ENCODE measurements around the gene PTPRU.

Gene PTPRU

GRCh38 chr1:29332204-29332603 lies 95.9 kb downstream of the PTPRU start:
- Histone ChIP-seq H3K27ac (no peak overlapping the region), H3K4me1 (no peaks in the 10 kb centered on the region), H3K9ac (no peak overlapping the region), H3K36me3 (ENCODE audit: control insufficient read depth, insufficient read depth, low read length) (no peaks in the 10 kb centered on the region), H2AFZ (no peak overlapping the region), H3K27me3 (ENCODE audit: control insufficient read depth, insufficient read depth, low read length) (no peaks in the 10 kb centered on the region), H3K79me2 (no peaks in the 10 kb centered on the region), H3K9me3 (ENCODE audit: control insufficient read depth, low read length) (no peaks in the 10 kb centered on the region), H3K4me3 (ENCODE audit: low read depth, low read length) (no peak overlapping the region), H3K4me2 (ENCODE audit: low read length) (no peak overlapping the region)
- TF ChIP-seq CTCF (IDR thresholded peaks at IDR 0.05) = no peak

GRCh38 chr1:29333008-29333407 lies 96.7 kb downstream of the PTPRU start:
- Histone ChIP-seq H3K27me3 (ENCODE audit: control insufficient read depth, insufficient read depth, low read length) (no peaks in the 10 kb centered on the region), H3K4me3 (ENCODE audit: low read depth, low read length) (no peak overlapping the region), H3K9ac (no peak overlapping the region), H3K36me3 (ENCODE audit: control insufficient read depth, insufficient read depth, low read length) (no peaks in the 10 kb centered on the region), H3K4me1 (no peaks in the 10 kb centered on the region), H3K27ac (no peak overlapping the region), H3K79me2 (no peaks in the 10 kb centered on the region), H2AFZ (no peak overlapping the region), H3K4me2 (ENCODE audit: low read length) (no peak overlapping the region), H3K9me3 (ENCODE audit: control insufficient read depth, low read length) (no peaks in the 10 kb centered on the region)
- no peak for TF ChIP-seq CTCF (IDR thresholded peaks at IDR 0.05)

- no peak for TF ChIP-seq CTCF (IDR thresholded peaks at IDR 0.05)
- H3K36me3 ChIP-seq (ENCODE audit: control insufficient read depth, insufficient read depth, low read length) = no peaks in the 10 kb centered on the region
- no peaks in the 10 kb centered on the region for H3K79me2 ChIP-seq
- H3K9ac ChIP-seq = no peak overlapping the region
- no peaks in the 10 kb centered on the region for H3K27me3 ChIP-seq (ENCODE audit: control insufficient read depth, insufficient read depth, low read length)
- no peak overlapping the region for H3K27ac ChIP-seq
- no peak overlapping the region for H3K4me2 ChIP-seq (ENCODE audit: low read length)
- no peaks in the 10 kb centered on the region for H3K9me3 ChIP-seq (ENCODE audit: control insufficient read depth, low read length)
- H3K4me1 ChIP-seq = no peaks in the 10 kb centered on the region
- no peak overlapping the region for H3K4me3 ChIP-seq (ENCODE audit: low read depth, low read length)
- H2AFZ ChIP-seq = no peak overlapping the region
These were observed 99.3 kb downstream of the PTPRU start for GRCh38 chr1:29335573-29335972.

- no peaks in the 10 kb centered on the region for H3K9me3 ChIP-seq (ENCODE audit: control insufficient read depth, low read length)
- no peak overlapping the region for H3K4me2 ChIP-seq (ENCODE audit: low read length)
- no peaks in the 10 kb centered on the region for H3K4me1 ChIP-seq
- no peak overlapping the region for H3K27ac ChIP-seq
- no peak overlapping the region for H3K4me3 ChIP-seq (ENCODE audit: low read depth, low read length)
- no peaks in the 10 kb centered on the region for H3K27me3 ChIP-seq (ENCODE audit: control insufficient read depth, insufficient read depth, low read length)
- H3K9ac ChIP-seq = no peak overlapping the region
- H2AFZ ChIP-seq = no peak overlapping the region
- H3K36me3 ChIP-seq (ENCODE audit: control insufficient read depth, insufficient read depth, low read length) = no peaks in the 10 kb centered on the region
- H3K79me2 ChIP-seq = no peaks in the 10 kb centered on the region
- TF ChIP-seq CTCF (IDR thresholded peaks at IDR 0.05) = no peak
These were observed 102.7 kb downstream of the PTPRU start for GRCh38 chr1:29338908-29339575.

- Histone ChIP-seq H3K9me3 (ENCODE audit: control insufficient read depth, low read length) (no peaks in the 10 kb centered on the region), H3K9ac (no peak overlapping the region), H3K4me1 (no peaks in the 10 kb centered on the region), H3K36me3 (ENCODE audit: control insufficient read depth, insufficient read depth, low read length) (no peaks in the 10 kb centered on the region), H2AFZ (no peak overlapping the region), H3K27ac (no peak overlapping the region), H3K79me2 (no peaks in the 10 kb centered on the region), H3K4me2 (ENCODE audit: low read length) (no peak overlapping the region), H3K27me3 (ENCODE audit: control insufficient read depth, insufficient read depth, low read length) (no peaks in the 10 kb centered on the region), H3K4me3 (ENCODE audit: low read depth, low read length) (no peak overlapping the region)
- no peak for TF ChIP-seq CTCF (IDR thresholded peaks at IDR 0.05)
These were observed 105.6 kb downstream of the PTPRU start for GRCh38 chr1:29341936-29342335.

All from parathyroid adenoma (tissue), 2 donors.